ENCODE results near the gene RTL10.

RTL10 gene

DNA sequence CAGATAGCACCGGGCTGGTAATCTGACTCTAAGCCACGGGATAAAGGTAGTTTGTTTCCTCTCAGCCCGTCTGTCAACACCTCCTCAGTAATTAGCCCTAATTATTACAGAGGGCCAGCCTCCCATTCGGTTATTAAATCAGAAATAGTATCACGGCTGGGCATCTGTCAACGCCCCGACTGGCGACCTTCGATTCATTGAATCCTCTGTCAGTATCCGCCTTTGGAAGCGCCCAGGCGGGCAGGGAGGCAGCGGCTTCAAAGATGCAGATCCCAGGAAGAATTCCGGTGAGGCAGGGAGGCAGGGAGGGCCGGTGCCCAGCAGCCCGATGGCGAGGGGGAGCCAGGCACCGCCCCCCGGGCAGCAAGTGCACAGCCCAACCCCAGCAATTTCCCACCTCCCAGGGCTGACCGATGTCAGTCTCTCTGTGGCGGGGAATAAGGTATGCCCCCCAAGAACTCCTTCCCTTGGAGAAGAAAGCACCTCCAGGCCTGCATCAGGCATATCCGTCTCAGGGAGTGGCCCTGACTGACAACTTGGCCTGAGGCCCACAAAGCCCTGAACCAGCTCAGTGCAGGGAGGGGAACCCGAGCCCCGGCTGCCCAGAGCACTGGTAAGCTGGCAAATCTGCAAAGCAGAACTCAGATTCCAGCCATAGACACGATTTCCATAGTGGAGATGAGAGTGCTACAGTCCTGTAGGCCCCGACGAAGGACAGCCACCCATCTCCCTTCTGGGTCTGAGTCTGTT is 11.4 kb downstream of the RTL10 start:
- no peak overlapping the region for H3K4me3 ChIP-seq (ENCODE audit: low read depth, low read length)
- in situ Hi-C loops (cut with HindIII; ENCODE audit: low sequenced_read_pairs): no loop called here
- TF ChIP-seq, protein P1, sequence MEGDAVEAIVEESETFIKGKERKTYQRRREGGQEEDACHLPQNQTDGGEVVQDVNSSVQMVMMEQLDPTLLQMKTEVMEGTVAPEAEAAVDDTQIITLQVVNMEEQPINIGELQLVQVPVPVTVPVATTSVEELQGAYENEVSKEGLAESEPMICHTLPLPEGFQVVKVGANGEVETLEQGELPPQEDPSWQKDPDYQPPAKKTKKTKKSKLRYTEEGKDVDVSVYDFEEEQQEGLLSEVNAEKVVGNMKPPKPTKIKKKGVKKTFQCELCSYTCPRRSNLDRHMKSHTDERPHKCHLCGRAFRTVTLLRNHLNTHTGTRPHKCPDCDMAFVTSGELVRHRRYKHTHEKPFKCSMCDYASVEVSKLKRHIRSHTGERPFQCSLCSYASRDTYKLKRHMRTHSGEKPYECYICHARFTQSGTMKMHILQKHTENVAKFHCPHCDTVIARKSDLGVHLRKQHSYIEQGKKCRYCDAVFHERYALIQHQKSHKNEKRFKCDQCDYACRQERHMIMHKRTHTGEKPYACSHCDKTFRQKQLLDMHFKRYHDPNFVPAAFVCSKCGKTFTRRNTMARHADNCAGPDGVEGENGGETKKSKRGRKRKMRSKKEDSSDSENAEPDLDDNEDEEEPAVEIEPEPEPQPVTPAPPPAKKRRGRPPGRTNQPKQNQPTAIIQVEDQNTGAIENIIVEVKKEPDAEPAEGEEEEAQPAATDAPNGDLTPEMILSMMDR (IDR thresholded peaks at IDR 0.05; ENCODE audit: low read depth, low read length, missing control alignments): no peak
- no peak for DNase-seq (ENCODE audit: low read depth)

DNA sequence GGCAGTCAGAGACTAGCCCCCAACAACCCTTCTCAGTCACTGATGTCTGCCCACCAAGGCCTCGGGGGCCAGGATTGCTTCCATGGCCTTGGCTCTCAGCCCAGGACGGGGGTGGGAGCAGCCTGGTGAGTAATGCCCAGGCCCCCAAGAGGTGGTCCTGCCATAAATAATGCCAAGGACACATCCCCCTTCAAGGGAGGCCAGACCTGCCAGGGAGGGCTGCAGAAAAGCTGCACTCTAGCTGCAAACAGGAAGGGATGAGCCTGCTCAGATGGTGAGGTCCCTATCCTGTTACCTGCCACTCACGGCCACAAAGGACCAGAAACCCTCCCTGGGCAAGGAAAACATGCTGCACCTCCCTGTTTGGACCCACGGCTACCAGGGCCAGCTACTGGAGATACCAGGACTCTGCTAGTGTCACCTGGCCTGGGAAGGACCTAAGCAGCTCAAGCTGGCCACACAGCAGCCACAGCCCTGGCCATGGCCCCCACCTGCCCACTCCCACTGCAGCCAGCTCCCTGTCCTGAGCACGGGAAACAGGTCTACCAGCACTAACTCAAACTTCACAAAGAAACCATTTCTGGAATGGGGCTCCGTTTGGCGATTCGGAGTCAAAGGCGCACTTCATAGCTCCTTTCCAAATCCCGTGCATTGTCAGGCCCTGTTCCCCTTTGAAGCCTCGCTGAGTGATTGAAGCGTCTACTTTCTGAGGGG is 12.1 kb downstream of the RTL10 start:
- in situ Hi-C loops (cut with HindIII; ENCODE audit: low sequenced_read_pairs): no loop called here
- DNase-seq (ENCODE audit: low read depth): no peak
- TF ChIP-seq, protein P1 (IDR thresholded peaks at IDR 0.05; ENCODE audit: low read depth, low read length, missing control alignments): no peak
- no peak overlapping the region for H3K4me3 ChIP-seq (ENCODE audit: low read depth, low read length)

DNA sequence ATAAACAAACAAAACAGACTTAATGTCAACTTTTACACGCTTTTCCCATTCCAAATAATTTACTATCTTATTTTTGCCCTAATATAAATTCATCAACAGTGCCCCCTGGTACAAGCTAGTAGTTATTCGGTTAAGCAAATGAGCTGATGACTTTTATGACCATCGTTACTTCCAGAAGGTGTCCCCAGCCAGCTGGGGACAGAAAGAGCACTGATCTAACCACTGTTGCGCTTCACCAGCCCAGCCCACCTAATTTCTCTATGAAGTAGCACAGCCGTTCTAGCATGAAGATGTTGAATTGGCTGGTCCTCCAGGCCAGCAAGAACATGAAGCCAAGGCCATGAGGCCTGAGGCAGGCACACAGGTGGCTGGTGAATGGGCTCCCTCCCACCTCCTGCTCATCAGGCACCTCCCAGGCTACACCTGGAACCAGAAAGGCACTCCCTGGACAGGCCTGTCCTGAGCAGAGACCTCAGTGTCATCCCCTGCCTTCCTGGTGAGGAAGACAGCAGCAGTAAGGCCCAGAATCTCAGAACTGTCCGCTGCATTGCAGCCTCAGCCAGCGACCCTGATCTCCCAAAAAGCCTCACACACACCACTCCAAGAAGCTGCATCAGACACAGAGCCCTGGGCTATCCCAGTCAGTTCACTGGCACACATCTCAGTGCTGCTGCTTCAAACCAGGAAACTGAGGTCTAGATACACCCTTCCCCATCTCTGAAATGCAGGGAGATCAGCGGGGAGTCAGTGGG is 12.9 kb downstream of the RTL10 start:
- in situ Hi-C loops (cut with HindIII; ENCODE audit: low sequenced_read_pairs): no loop called here
- H3K4me3 ChIP-seq (ENCODE audit: low read depth, low read length): no peak overlapping the region
- DNase-seq (ENCODE audit: low read depth): no peak
- TF ChIP-seq, protein P1 (IDR thresholded peaks at IDR 0.05; ENCODE audit: low read depth, low read length, missing control alignments): no peak

DNA sequence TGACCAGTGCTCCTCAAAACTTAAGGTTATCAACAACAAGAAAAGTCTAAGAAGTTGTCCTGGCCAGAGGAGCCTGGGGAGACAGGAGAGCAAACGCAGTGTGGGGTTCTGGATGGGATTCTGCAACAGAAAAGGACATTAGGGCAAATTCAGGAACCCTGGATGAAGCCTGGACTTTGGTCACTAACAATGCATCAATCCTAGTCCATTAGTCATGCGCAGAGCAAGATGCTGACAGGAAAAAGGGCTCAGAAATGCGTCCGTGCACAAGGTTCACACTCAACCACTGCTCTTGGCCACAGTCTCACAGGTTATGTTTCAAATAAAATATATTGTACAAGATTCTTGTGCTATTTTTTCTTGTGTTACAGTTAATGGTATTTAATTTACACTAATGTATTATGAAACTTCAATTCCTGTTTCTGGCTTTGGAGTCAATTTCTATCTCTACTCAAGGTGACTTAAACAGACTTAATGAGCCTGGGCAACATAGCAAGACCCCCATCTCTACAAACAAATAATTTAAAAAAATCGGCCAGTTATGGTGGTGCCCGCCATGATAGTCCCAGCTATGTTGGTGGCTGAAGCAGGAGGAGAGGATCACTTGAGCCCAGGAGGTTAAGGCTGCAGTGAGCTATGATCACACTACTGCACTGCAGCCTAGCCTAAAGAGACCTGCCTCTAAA is 13.6 kb downstream of the RTL10 start:
- in situ Hi-C loops (cut with HindIII; ENCODE audit: low sequenced_read_pairs): no loop called here
- no peak for DNase-seq (ENCODE audit: low read depth)
- TF ChIP-seq, protein P1 (IDR thresholded peaks at IDR 0.05; ENCODE audit: low read depth, low read length, missing control alignments): no peak
- H3K4me3 ChIP-seq (ENCODE audit: low read depth, low read length): no peak overlapping the region

DNA sequence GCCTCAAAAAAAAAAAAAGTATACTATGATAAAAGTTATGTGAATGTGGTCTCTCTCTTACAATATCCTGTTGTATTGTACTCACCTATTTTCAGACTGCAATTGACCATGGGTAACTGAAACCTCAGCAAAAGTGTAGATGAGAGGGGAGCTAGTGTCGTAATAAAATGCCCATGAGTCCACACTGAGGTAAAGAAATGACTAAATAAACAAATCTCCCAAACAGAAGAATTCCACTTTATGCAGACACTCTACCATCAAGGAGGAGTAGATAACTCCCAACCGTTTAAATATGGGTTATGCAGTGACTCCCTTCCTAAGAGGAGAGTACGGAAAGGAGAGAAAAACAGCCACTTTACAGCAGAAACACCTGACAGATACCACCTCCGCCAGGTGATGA is 14.6 kb downstream of the RTL10 start:
- DNase-seq (ENCODE audit: low read depth): no peak
- in situ Hi-C loops (cut with HindIII; ENCODE audit: low sequenced_read_pairs): no loop called here
- TF ChIP-seq, protein P1 (IDR thresholded peaks at IDR 0.05; ENCODE audit: low read depth, low read length, missing control alignments): no peak
- H3K4me3 ChIP-seq (ENCODE audit: low read depth, low read length): no peak overlapping the region

DNA sequence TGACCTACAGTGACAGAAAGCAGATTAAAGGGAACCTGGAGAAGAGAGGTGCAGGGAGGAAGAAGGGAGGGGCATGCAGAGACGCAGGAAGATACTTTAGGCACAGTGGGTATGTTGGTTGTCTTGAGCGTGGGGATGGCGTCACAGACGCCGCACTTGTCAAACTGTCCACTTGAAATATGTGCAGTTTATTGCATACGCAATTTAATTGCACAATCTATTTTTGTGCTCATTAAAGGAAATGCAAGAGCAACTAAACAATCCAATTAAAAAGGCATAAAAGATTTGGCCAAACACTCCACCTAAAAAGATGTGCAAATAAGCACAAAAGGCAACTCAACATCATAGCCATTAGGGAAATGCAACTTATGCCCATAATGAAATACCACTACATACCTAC is 16.8 kb downstream of the RTL10 start:
- no peak overlapping the region for H3K4me3 ChIP-seq (ENCODE audit: low read depth, low read length)
- TF ChIP-seq, protein P1 (IDR thresholded peaks at IDR 0.05; ENCODE audit: low read depth, low read length, missing control alignments): no peak
- DNase-seq (ENCODE audit: low read depth): no peak
- in situ Hi-C loops (cut with HindIII; ENCODE audit: low sequenced_read_pairs): no loop called here

Data from astrocyte of the cerebellum (primary cell).